Liver (tissue), 9 donors: ENCODE results near the gene ITLN1. TPM values are rescaled to one million over a fixed set of nuclear protein-coding genes. Genes with fewer than 3 reads are reported as not detected.

Source experiments
- DNase-seq: peaks from one replicate; pipeline ENCODE4 v3.0.0-alpha.2; 2017; ENCODE audit warnings: low spot score
- H3K27ac ChIP-seq, 2 donors: one replicate each; pipeline ENCODE4 v1.7.0; 2013; ENCODE audit warnings: inconsistent platforms in 2 of 2, low read length in 2 of 2, control low read depth in 1 of 2, low read depth in 1 of 2, mild to moderate bottlenecking in 1 of 2
- H3K27me3 ChIP-seq, 4 donors: one replicate each; pipeline versions ENCODE4 v1.6.1 to v1.7.0; 2013; ENCODE audit warnings: low read length in 3 of 4, inconsistent platforms in 1 of 4, mild to moderate bottlenecking in 1 of 4, moderate library complexity in 1 of 4; ENCODE audit not compliant: control insufficient read depth in 4 of 4, insufficient read depth in 4 of 4
- H3K36me3 ChIP-seq, 4 donors: one replicate each; pipeline versions ENCODE4 v1.6.1 to v1.7.0; 2013; ENCODE audit warnings: low read length in 3 of 4, mild to moderate bottlenecking in 3 of 4, low read depth in 1 of 4, moderate library complexity in 1 of 4; ENCODE audit not compliant: control insufficient read depth in 4 of 4, insufficient read depth in 3 of 4
- H3K4me1 ChIP-seq, 4 donors: one replicate each; pipeline versions ENCODE4 v1.6.1 to v1.7.0; 2013; ENCODE audit warnings: low read length in 3 of 4, mild to moderate bottlenecking in 3 of 4, moderate library complexity in 1 of 4; ENCODE audit not compliant: control insufficient read depth in 4 of 4, insufficient read depth in 4 of 4
- H3K4me3 ChIP-seq, 3 donors: one replicate each; pipeline versions ENCODE4 v1.6.1 to v1.7.0; 2013; ENCODE audit warnings: low read length in 3 of 3, control low read depth in 1 of 3, low read depth in 1 of 3, mild to moderate bottlenecking in 1 of 3
- H3K9ac ChIP-seq, 2 donors: one replicate each; pipeline ENCODE4 v1.7.0; 2013; ENCODE audit warnings: low read length in 2 of 2, mild to moderate bottlenecking in 2 of 2, moderate library complexity in 2 of 2, control low read depth in 1 of 2, low read depth in 1 of 2
- H3K9me3 ChIP-seq, 4 donors: one replicate each; pipeline versions ENCODE4 v1.6.1 to v1.7.0; 2013; ENCODE audit warnings: low read length in 3 of 4; ENCODE audit not compliant: control insufficient read depth in 4 of 4
- CTCF ChIP-seq: fragments of 150-350 bp; IDR thresholded peaks from 2 replicates; pipeline ENCODE4 v1.5.1; 2017; ENCODE audit warnings: improper control_type of control experiment, low read depth, low read length; ENCODE audit not compliant: missing input control
- EGR1 ChIP-seq, 2 donors: IDR thresholded peaks; 2 replicates each; pipeline ENCODE4 v1.6.1; 2016 to 2018; ENCODE audit warnings: antibody characterized with exemption in 2 of 2, low read depth in 2 of 2
- FOXA1 ChIP-seq: IDR thresholded peaks from 2 replicates; pipeline ENCODE4 v1.6.1; 2016; ENCODE audit warnings: antibody characterized with exemption
- GABPA ChIP-seq, 2 donors: IDR thresholded peaks in 1 of 2; conservative IDR thresholded peaks in 1 of 2; 2 replicates each; pipeline ENCODE4 v1.6.1; 2016; ENCODE audit warnings: antibody characterized with exemption in 2 of 2, mild to moderate bottlenecking in 1 of 2, moderate library complexity in 1 of 2
- HNF4A ChIP-seq, 2 donors: conservative IDR thresholded peaks; 2 replicates each; pipeline ENCODE4 v1.6.1; 2016; ENCODE audit warnings: antibody characterized with exemption in 2 of 2, mild to moderate bottlenecking in 2 of 2
- JUND ChIP-seq, 2 donors: IDR thresholded peaks; 2 replicates each; pipeline ENCODE4 v1.6.1; 2016; ENCODE audit warnings: antibody characterized with exemption in 2 of 2
- MAX ChIP-seq: IDR thresholded peaks from 2 replicates; pipeline ENCODE4 v1.6.1; 2016; ENCODE audit warnings: antibody characterized with exemption
- RAD21 ChIP-seq, 2 donors: IDR thresholded peaks; 2 replicates each; pipeline ENCODE4 v1.6.1; 2016; ENCODE audit warnings: antibody characterized with exemption in 2 of 2, mild to moderate bottlenecking in 2 of 2
- REST ChIP-seq: IDR thresholded peaks from 2 replicates; pipeline ENCODE4 v1.6.1; 2016; ENCODE audit warnings: antibody characterized with exemption, mild to moderate bottlenecking
- RXRA ChIP-seq, 2 donors: IDR thresholded peaks; 2 replicates each; pipeline ENCODE4 v1.6.1; 2017 to 2018; ENCODE audit warnings: antibody characterized with exemption in 2 of 2, mild to moderate bottlenecking in 1 of 2
- SP1 ChIP-seq: IDR thresholded peaks from 2 replicates; pipeline ENCODE4 v1.6.1; 2018; ENCODE audit warnings: antibody characterized with exemption, mild to moderate bottlenecking
- YY1 ChIP-seq: IDR thresholded peaks from 2 replicates; pipeline ENCODE4 v1.6.1; 2016; ENCODE audit warnings: antibody characterized with exemption, mild to moderate bottlenecking
- ZBTB33 ChIP-seq: IDR thresholded peaks from 2 replicates; pipeline ENCODE4 v1.6.1; 2016; ENCODE audit warnings: antibody characterized with exemption
- WGBS: extraction: QIAGEN DNeasy Blood & Tissue Kit; methylation state at CpG from one replicate; pipeline ENCODE4 v1.1.7; 2013; 5-methylcytosine and 5-hydroxymethylcytosine counted together
- polyA plus RNA-seq, 2 donors: library from polyadenylated mRNA; stranded (reverse) in 1 of 2; unstranded in 1 of 2; fragments of 200-250 nt in 1 of 2; fragments of >200 nt in 1 of 2; fragmentation: Nextera tagmentation in 1 of 2; extraction: Ambion mirVana in 1 of 2; gene quantifications; one replicate each; pipeline versions ENCODE4 v1.2.1 to v1.2.3, GENCODE V29; 2013 to 2015
- total RNA-seq, 2 donors: library from RNA; depleted of rRNA; stranded (reverse); fragments of >200 nt; gene quantifications; one replicate each; pipeline ENCODE4 v1.2.3, GENCODE V29; 2014
- donor health status: healthy.
- donor health status: healthy.
- donor health status: healthy.
- donor health status: healthy.
- donor health status: healthy.

The ITLN1 gene
- total and polyA plus RNA-seq, 4 donors: 3.7 to 13.4 (median 5.5) TPM

- no peak for TF ChIP-seq CTCF
Measured at GRCh38 chr1:160925652-160926244, 40.8 kb upstream of the ITLN1 start (continued).

- H3K27me3 ChIP-seq: no peaks in the 10 kb centered on the region
- H3K9me3 ChIP-seq: no peaks in the 10 kb centered on the region
- no peak overlapping the region for H3K4me3 ChIP-seq
- no peak for DNase-seq
- TF ChIP-seq EGR1 (IDR thresholded peaks at IDR 0.05; ENCODE audit: low read depth in 2 of 2) (no peak), ZBTB33 (no peak), MAX (no peak), YY1 (no peak), GABPA (IDR thresholded peaks at IDR 0.05 in 1 of 2, conservative IDR thresholded peaks at IDR 0.05 in 1 of 2) (no peak), REST (no peak), HNF4A (conservative IDR thresholded peaks at IDR 0.05) (no peak), FOXA1 (no peak), CTCF (no peak), JUND (IDR thresholded peaks at IDR 0.05) (no peak), RXRA (IDR thresholded peaks at IDR 0.05) (no peak), RAD21 (IDR thresholded peaks at IDR 0.05) (no peak), SP1 (no peak)
- 86% methylated on average over 7 of the region's 7 CpGs for WGBS
- H3K27ac ChIP-seq: no peak overlapping the region
- no peaks in the 10 kb centered on the region for H3K4me1 ChIP-seq
- H3K36me3 ChIP-seq: no peaks in the 10 kb centered on the region
- H3K9ac ChIP-seq: no peak overlapping the region
Measured at GRCh38 chr1:160924791-160925651, 40.0 kb upstream of the ITLN1 start.
